Upper lobe of left lung (tissue), 4 donors: ENCODE data around the gene ERRFI1.

Experiments
- CTCF ChIP-seq, 6 experiments: fragments of 450-650 bp in 4 of 6; fragments of 200-600 bp in 2 of 6; sonication (generic) in 2 of 6; IDR thresholded peaks; one replicate each; pipeline ENCODE4 v1.5.1; 2016 to 2019; ENCODE audit warnings: antibody characterized with exemption in 6 of 6
- EP300 ChIP-seq, 4 donors: sonication (generic); formaldehyde crosslinking; IDR thresholded peaks; one replicate each; pipeline ENCODE4 v1.5.1; 2017; ENCODE audit warnings: antibody characterized with exemption in 4 of 4, control low read depth in 2 of 4
- POLR2A ChIP-seq, 4 donors: fragments of 450-650 bp; IDR thresholded peaks; one replicate each; pipeline ENCODE4 v1.5.1; 2016 to 2017; ENCODE audit warnings: antibody characterized with exemption in 4 of 4, mild to moderate bottlenecking in 2 of 4
- POLR2AphosphoS5 ChIP-seq, 2 donors: sonication (generic); formaldehyde crosslinking; IDR thresholded peaks; one replicate each; pipeline ENCODE4 v1.5.1; 2017; ENCODE audit warnings: antibody characterized with exemption in 2 of 2

GRCh38 chr1:8021676-8022266 is 4.3 kb downstream of the ERRFI1 start:
- TF ChIP-seq CTCF (IDR thresholded peaks at IDR 0.05) (no peak), POLR2AphosphoS5 (IDR thresholded peaks at IDR 0.05) (no peak), POLR2A (IDR thresholded peaks at IDR 0.05) (no peak), EP300 (IDR thresholded peaks at IDR 0.05) (no peak)
